HepG2 (cell line): ENCODE results near the gene MECR. TPM values are rescaled to one million over a fixed set of nuclear protein-coding genes. Genes with fewer than 3 reads are reported as not detected.

ENCODE experiments used
- ADNP ChIP-seq: sonication (generic); formaldehyde crosslinking; IDR thresholded peaks from 2 replicates; pipeline ENCODE4 v1.4.0; 2020; ENCODE audit warnings: missing genetic modification reagents
- FOSL2 ChIP-seq: sonication (generic); formaldehyde crosslinking; IDR thresholded peaks from 2 replicates; pipeline ENCODE4 v1.4.0; 2020; ENCODE audit warnings: missing genetic modification reagents
- HNRNPLL ChIP-seq: fragments of 200-400 bp; formaldehyde crosslinking; IDR thresholded peaks from 2 replicates; pipeline ENCODE4 v1.6.1; 2017; ENCODE audit warnings: mild to moderate bottlenecking, low read depth, low read length; ENCODE audit not compliant: poor library complexity, severe bottlenecking
- MED1 ChIP-seq: sonication (generic); formaldehyde crosslinking; IDR thresholded peaks from 2 replicates; pipeline ENCODE4 v1.4.0; 2020; ENCODE audit warnings: missing genetic modification reagents
- RORA ChIP-seq: sonication (generic); formaldehyde crosslinking; IDR thresholded peaks from 2 replicates; pipeline ENCODE4 v1.5.0; 2020; ENCODE audit warnings: mild to moderate bottlenecking, missing genetic modification reagents, moderate library complexity
- STAG1 ChIP-seq: sonication (generic); formaldehyde crosslinking; IDR thresholded peaks from 2 replicates; pipeline ENCODE4 v1.4.0; 2020; ENCODE audit warnings: missing genetic modification reagents
- YEATS4 ChIP-seq: sonication (generic); formaldehyde crosslinking; IDR thresholded peaks from 2 replicates; pipeline ENCODE4 v1.4.0; 2020; ENCODE audit warnings: missing genetic modification reagents, borderline replicate concordance
- ZBTB25 ChIP-seq: IDR thresholded peaks from 2 replicates; pipeline ENCODE4 v1.6.1; 2018; ENCODE audit warnings: missing genetic modification reagents
- ZFX ChIP-seq: sonication (generic); formaldehyde crosslinking; IDR thresholded peaks from 2 replicates; pipeline ENCODE4 v1.4.0; 2020; ENCODE audit warnings: mild to moderate bottlenecking, low read depth, missing genetic modification reagents, moderate library complexity
- ZNF318 ChIP-seq: sonication (generic); formaldehyde crosslinking; IDR thresholded peaks from 2 replicates; pipeline ENCODE4 v1.4.0; 2020; ENCODE audit warnings: mild to moderate bottlenecking, missing genetic modification reagents
- ZNF331 ChIP-seq: sonication (generic); formaldehyde crosslinking; IDR thresholded peaks from 2 replicates; pipeline ENCODE4 v1.4.0; 2020; ENCODE audit warnings: missing genetic modification reagents
- ZNF646 ChIP-seq: sonication (generic); formaldehyde crosslinking; IDR thresholded peaks from 2 replicates; pipeline ENCODE4 v1.9.0; 2021; ENCODE audit warnings: mild to moderate bottlenecking, missing genetic modification reagents
- ZNF776 ChIP-seq: sonication (generic); formaldehyde crosslinking; IDR thresholded peaks from 2 replicates; pipeline ENCODE4 v1.4.0; 2020; ENCODE audit warnings: mild to moderate bottlenecking, missing genetic modification reagents
- polyA plus RNA-seq, 8 experiments: library from polyadenylated mRNA; depleted of rRNA in 3 of 8; stranded (reverse) in 7 of 8; unstranded in 1 of 8; fragments of >200 nt; fragmentation: Illumina TruSeq in 4 of 8; extraction: Trizol in 4 of 8; gene quantifications; 2 replicates each; pipeline versions ENCODE4 v1.2.1 to v1.2.3, GENCODE V29; 2011 to 2016; ENCODE audit warnings: low read depth in 4 of 8, missing spikeins in 1 of 8, mixed read lengths in 1 of 8; ENCODE audit not compliant: insufficient read depth in 1 of 8
- total RNA-seq, 5 experiments: library from RNA; depleted of rRNA; stranded (reverse); fragments of >200 nt; fragmentation: Illumina TruSeq; extraction: Trizol; gene quantifications; 2 replicates each; pipeline ENCODE4 v1.2.3, GENCODE V29; 2016; ENCODE audit warnings: low read depth in 1 of 5

The MECR gene
- total and polyA plus RNA-seq, 2 of the 13 experiments (the other 11 are each of a cell fraction or from before 2014, with no cell fraction given): 18.8 to 24.9 TPM

- TF ChIP-seq ZNF318: 0 out of 2 replicates have a peak, but pooled peaks have one; percentile 25
- TF ChIP-seq YEATS4 (CRISPR knock-in tag): peak; percentile 50; the same call in 1 of the 2 replicates
- peak; percentile 19; the same call in 1 of the 2 replicates for TF ChIP-seq ADNP
- TF ChIP-seq ZBTB25 (CRISPR knock-in tag): 0 out of 2 replicates have a peak, but pooled peaks have one; percentile 15
- peak; percentile 45 for TF ChIP-seq HNRNPLL
- no peak for TF ChIP-seq RORA (CRISPR knock-in tag)
- 0 out of 2 replicates have a peak, but pooled peaks have one; percentile 17 for TF ChIP-seq MED1
- 0 out of 2 replicates have a peak, but pooled peaks have one; percentile 15 for TF ChIP-seq FOSL2 (CRISPR knock-in tag)
- no peak for TF ChIP-seq STAG1 (CRISPR knock-in tag)
- peak; percentile 97 for TF ChIP-seq ZNF646 (CRISPR knock-in tag)
- no peak; the same call in none of the 2 replicates for TF ChIP-seq ZFX (CRISPR knock-in tag)
- TF ChIP-seq ZNF776 (CRISPR knock-in tag): peak; percentile 75; the same call in 1 of the 2 replicates
- TF ChIP-seq ZNF331 (CRISPR knock-in tag): 0 out of 2 replicates have a peak, but pooled peaks have one; percentile 30
Measured at GRCh38 chr1:29237129-29237821, 6.5 kb upstream of the MECR start (continued).
